ENCODE data around the gene PPARGC1A. TPM values are rescaled to one million over a fixed set of nuclear protein-coding genes. Genes with fewer than 3 reads are reported as not detected.

Gene PPARGC1A
- total and polyA plus RNA-seq, 4 donors, result 7.7 to 34.6 (median 16.3) TPM

GRCh38 chr4:23851464-23851863 lies 38.4 kb downstream of the PPARGC1A start:
- H3K27me3 ChIP-seq (ENCODE audit: control insufficient read depth in 4 of 4, insufficient read depth in 4 of 4, low read length in 3 of 4), result no peaks in the 10 kb centered on the region
- TF ChIP-seq ZBTB33 (IDR thresholded peaks at IDR 0.05) (no peak), RXRA (IDR thresholded peaks at IDR 0.05) (peak in 1 of 2 donors; percentile 9), SP1 (IDR thresholded peaks at IDR 0.05) (no peak), JUND (IDR thresholded peaks at IDR 0.05) (no peak), HNF4G (IDR thresholded peaks at IDR 0.05) (no peak), HNF4A (conservative IDR thresholded peaks at IDR 0.05) (peak in 1 of 2 donors; percentile 7), REST (IDR thresholded peaks at IDR 0.05) (no peak), YY1 (IDR thresholded peaks at IDR 0.05) (no peak), EGR1 (IDR thresholded peaks at IDR 0.05; ENCODE audit: low read depth in 2 of 2) (no peak)
- TF ChIP-seq, protein P1, sequence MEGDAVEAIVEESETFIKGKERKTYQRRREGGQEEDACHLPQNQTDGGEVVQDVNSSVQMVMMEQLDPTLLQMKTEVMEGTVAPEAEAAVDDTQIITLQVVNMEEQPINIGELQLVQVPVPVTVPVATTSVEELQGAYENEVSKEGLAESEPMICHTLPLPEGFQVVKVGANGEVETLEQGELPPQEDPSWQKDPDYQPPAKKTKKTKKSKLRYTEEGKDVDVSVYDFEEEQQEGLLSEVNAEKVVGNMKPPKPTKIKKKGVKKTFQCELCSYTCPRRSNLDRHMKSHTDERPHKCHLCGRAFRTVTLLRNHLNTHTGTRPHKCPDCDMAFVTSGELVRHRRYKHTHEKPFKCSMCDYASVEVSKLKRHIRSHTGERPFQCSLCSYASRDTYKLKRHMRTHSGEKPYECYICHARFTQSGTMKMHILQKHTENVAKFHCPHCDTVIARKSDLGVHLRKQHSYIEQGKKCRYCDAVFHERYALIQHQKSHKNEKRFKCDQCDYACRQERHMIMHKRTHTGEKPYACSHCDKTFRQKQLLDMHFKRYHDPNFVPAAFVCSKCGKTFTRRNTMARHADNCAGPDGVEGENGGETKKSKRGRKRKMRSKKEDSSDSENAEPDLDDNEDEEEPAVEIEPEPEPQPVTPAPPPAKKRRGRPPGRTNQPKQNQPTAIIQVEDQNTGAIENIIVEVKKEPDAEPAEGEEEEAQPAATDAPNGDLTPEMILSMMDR (IDR thresholded peaks at IDR 0.05; ENCODE audit: low read depth, low read length, missing input control), result no peak
- DNase-seq (ENCODE audit: low spot score), result no peak
- H3K36me3 ChIP-seq (ENCODE audit: control insufficient read depth in 4 of 4, insufficient read depth in 3 of 4, low read depth in 1 of 4, low read length in 3 of 4), result no peaks in the 10 kb centered on the region
- H3K9me3 ChIP-seq (ENCODE audit: control insufficient read depth in 4 of 4, low read length in 3 of 4), result no peaks in the 10 kb centered on the region
- WGBS, result 62% methylated on average over 2 of the region's 2 CpGs
- no peak overlapping the region for H3K9ac ChIP-seq (ENCODE audit: low read depth in 1 of 2, low read length in 2 of 2)
- no peak overlapping the region for H3K27ac ChIP-seq (ENCODE audit: low read depth in 1 of 2, low read length in 2 of 2)
- no peak overlapping the region for H3K4me3 ChIP-seq (ENCODE audit: low read depth in 1 of 3, low read length in 3 of 3)
- H3K4me1 ChIP-seq (ENCODE audit: control insufficient read depth in 4 of 4, insufficient read depth in 4 of 4, low read length in 3 of 4), result peaks cover 0 to 2% (median 0%) of the 10 kb centered on the region in 4 donors

DNA sequence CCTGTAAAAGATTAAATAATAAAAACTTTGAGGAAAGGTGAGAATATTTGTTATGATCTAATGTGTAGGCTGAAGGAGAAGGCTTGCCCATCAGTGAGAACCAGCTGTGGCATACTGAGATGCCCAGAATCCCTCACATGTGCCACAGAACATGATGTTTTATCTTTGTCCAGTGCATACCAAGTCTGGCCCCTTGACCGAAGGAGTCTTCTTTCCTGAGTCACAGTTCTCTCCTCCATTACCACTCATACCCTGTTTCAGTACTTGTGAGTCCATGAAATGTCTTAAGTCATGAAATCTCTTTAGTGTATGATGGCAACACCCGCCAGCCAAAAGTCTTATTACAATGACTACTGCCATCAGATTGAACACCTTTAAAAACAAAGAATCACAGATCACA lies 42.7 kb downstream of the PPARGC1A start:
- Histone ChIP-seq H3K4me1 (ENCODE audit: control insufficient read depth in 4 of 4, insufficient read depth in 4 of 4, low read length in 3 of 4) (peaks cover 0 to 5% (median under 1%) of the 10 kb centered on the region in 4 donors), H3K9me3 (ENCODE audit: control insufficient read depth in 4 of 4, low read length in 3 of 4) (no peaks in the 10 kb centered on the region), H3K4me3 (ENCODE audit: low read depth in 1 of 3, low read length in 3 of 3) (no peak overlapping the region), H3K27ac (ENCODE audit: low read depth in 1 of 2, low read length in 2 of 2) (no peak overlapping the region), H3K36me3 (ENCODE audit: control insufficient read depth in 4 of 4, insufficient read depth in 3 of 4, low read depth in 1 of 4, low read length in 3 of 4) (no peaks in the 10 kb centered on the region), H3K27me3 (ENCODE audit: control insufficient read depth in 4 of 4, insufficient read depth in 4 of 4, low read length in 3 of 4) (no peaks in the 10 kb centered on the region), H3K9ac (ENCODE audit: low read depth in 1 of 2, low read length in 2 of 2) (no peak overlapping the region)
- no peak for DNase-seq (ENCODE audit: low spot score)
- WGBS, result 97% methylated on average over 2 of the region's 2 CpGs
- TF ChIP-seq ATF3 (IDR thresholded peaks at IDR 0.05) (no peak), ZBTB33 (IDR thresholded peaks at IDR 0.05) (no peak), RXRA (IDR thresholded peaks at IDR 0.05) (no peak), REST (IDR thresholded peaks at IDR 0.05) (no peak), NR2F2 (IDR thresholded peaks at IDR 0.05) (no peak), RAD21 (IDR thresholded peaks at IDR 0.05) (no peak), GABPA (IDR thresholded peaks at IDR 0.05 in 1 of 2, conservative IDR thresholded peaks at IDR 0.05 in 1 of 2) (no peak), YY1 (IDR thresholded peaks at IDR 0.05) (no peak), FOXA1 (IDR thresholded peaks at IDR 0.05) (no peak), HNF4A (conservative IDR thresholded peaks at IDR 0.05) (no peak), EGR1 (IDR thresholded peaks at IDR 0.05; ENCODE audit: low read depth in 2 of 2) (no peak)
- TF ChIP-seq, protein P1 (IDR thresholded peaks at IDR 0.05; ENCODE audit: low read depth, low read length, missing input control), result no peak

All from liver (tissue), 9 donors.